Measurements from ENCODE around the gene CBLC. TPM values are rescaled to one million over a fixed set of nuclear protein-coding genes. Genes with fewer than 3 reads are reported as not detected.

The CBLC gene
- total and polyA plus RNA-seq, 10 of the 15 experiments (the other 5 are each of a cell fraction or from before 2014, with no cell fraction given), result not detected

DNA sequence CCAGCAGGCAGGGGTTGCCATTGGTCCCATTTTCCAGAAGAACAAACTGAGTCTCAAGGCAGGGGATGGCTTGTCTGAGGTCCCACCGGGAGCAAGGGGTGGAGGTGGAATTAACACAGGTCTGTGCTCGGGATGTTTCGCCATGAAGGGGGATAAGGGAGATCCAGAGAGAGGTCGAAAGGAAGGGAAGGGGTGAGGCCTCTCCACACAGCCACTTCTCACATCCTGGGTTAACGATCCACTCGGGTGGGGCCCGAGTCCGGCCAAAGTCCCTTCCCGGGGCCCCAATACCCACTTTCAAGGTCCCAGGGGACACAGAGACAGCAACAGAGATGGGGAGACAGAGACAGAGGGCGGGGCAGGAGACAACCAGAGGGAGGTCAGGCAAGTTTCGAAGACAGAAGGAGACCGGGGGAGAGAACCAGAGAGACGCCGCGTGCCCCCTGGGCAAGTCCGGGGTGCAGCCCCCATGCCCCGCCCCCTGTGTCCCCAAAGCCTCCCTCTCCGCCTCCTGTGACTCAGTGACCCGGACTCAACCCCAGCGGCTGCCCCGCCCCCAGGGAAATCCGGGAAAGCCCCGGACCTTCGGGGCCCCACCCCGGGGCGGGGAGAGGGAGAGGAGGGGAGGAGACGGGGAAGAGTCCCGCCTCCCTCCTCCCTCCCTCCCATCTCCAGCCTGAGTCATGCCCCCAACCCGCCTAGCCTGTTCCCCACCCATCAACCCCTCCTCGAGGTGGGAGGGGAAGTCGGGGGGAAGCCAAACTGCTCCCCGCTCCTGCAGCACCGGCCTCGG is 30.5 kb upstream of the CBLC start (continued):
- TF ChIP-seq, protein P1, sequence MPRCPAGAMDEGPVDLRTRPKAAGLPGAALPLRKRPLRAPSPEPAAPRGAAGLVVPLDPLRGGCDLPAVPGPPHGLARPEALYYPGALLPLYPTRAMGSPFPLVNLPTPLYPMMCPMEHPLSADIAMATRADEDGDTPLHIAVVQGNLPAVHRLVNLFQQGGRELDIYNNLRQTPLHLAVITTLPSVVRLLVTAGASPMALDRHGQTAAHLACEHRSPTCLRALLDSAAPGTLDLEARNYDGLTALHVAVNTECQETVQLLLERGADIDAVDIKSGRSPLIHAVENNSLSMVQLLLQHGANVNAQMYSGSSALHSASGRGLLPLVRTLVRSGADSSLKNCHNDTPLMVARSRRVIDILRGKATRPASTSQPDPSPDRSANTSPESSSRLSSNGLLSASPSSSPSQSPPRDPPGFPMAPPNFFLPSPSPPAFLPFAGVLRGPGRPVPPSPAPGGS (IDR thresholded peaks at IDR 0.05; ENCODE audit: borderline replicate concordance, insufficient read depth, low read depth, low read length, poor library complexity, severe bottlenecking), result peak; percentile 29
- TF ChIP-seq SPI1 (IDR thresholded peaks at IDR 0.05; ENCODE audit: borderline replicate concordance, insufficient read depth, low read depth, low read length), result peak; percentile 29; the same call in 1 of the 2 replicates
- TF ChIP-seq POLR2A (IDR thresholded peaks at IDR 0.05; ENCODE audit: low read depth, low read length), result peak; percentile 65
- no peak for TF ChIP-seq WRNIP1 (IDR thresholded peaks at IDR 0.05; ENCODE audit: borderline replicate concordance, low read depth, low read length)
- no peak for TF ChIP-seq IRF4 (IDR thresholded peaks at IDR 0.05; ENCODE audit: low read depth, low read length)
- TF ChIP-seq LARP7 (IDR thresholded peaks at IDR 0.05), result no peak
- no peak for TF ChIP-seq BRCA1 (IDR thresholded peaks at IDR 0.05; ENCODE audit: low read depth, low read length)
- TF ChIP-seq, protein P2, sequence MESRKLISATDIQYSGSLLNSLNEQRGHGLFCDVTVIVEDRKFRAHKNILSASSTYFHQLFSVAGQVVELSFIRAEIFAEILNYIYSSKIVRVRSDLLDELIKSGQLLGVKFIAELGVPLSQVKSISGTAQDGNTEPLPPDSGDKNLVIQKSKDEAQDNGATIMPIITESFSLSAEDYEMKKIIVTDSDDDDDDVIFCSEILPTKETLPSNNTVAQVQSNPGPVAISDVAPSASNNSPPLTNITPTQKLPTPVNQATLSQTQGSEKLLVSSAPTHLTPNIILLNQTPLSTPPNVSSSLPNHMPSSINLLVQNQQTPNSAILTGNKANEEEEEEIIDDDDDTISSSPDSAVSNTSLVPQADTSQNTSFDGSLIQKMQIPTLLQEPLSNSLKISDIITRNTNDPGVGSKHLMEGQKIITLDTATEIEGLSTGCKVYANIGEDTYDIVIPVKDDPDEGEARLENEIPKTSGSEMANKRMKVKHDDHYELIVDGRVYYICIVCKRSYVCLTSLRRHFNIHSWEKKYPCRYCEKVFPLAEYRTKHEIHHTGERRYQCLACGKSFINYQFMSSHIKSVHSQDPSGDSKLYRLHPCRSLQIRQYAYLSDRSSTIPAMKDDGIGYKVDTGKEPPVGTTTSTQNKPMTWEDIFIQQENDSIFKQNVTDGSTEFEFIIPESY (IDR thresholded peaks at IDR 0.05), result no peak
- TF ChIP-seq CUX1 (IDR thresholded peaks at IDR 0.05; ENCODE audit: insufficient replicate concordance, low read depth, low read length), result no peak
- no peak for TF ChIP-seq TCF3 (IDR thresholded peaks at IDR 0.05; ENCODE audit: borderline replicate concordance, insufficient read depth, low read depth, low read length)
- no peak for TF ChIP-seq MYC (IDR thresholded peaks at IDR 0.05; ENCODE audit: insufficient read depth, insufficient read length, insufficient replicate concordance, low read length, severe bottlenecking)
- TF ChIP-seq NR2C1 (IDR thresholded peaks at IDR 0.05), result 0 out of 2 replicates have a peak, but pooled peaks have one; percentile 4
- TF ChIP-seq RAD51 (IDR thresholded peaks at IDR 0.05), result no peak
- TF ChIP-seq SMAD1 (IDR thresholded peaks at IDR 0.05; ENCODE audit: low read depth, partially characterized antibody), result no peak
- TF ChIP-seq NFYA (IDR thresholded peaks at IDR 0.05; ENCODE audit: borderline replicate concordance, low read depth, low read length), result no peak
- TF ChIP-seq MEF2A (IDR thresholded peaks at IDR 0.05; ENCODE audit: insufficient read depth, low read depth, low read length), result no peak
- no peak for TF ChIP-seq HSF1 (IDR thresholded peaks at IDR 0.05; ENCODE audit: low read depth, low read length)
- 0 out of 2 replicates have a peak, but pooled peaks have one; percentile 43 for TF ChIP-seq NBN (IDR thresholded peaks at IDR 0.05)

All from GM12878 (cell line).